Caco-2 (cell line): ENCODE measurements around the gene PLEKHG2. TPM values are rescaled to one million over a fixed set of nuclear protein-coding genes. Genes with fewer than 3 reads are reported as not detected.

Experiments
- BruUV-seq: library from RNA; stranded (reverse); fragments of 400-500 nt; replicated peaks from 2 replicates; lab custom pipeline; 2021; lab: Mats Ljungman, UMichigan
- CTCF ChIA-PET: fragments of 300-600 bp; sonication (Branson Sonifier 250); formaldehyde crosslinking; loops from one replicate; lab custom pipeline; 2022; ENCODE audit warnings: antibody characterized with exemption; lab: Charles Lee
- POLR2A ChIA-PET: fragments of 300-600 bp; sonication (Branson Sonifier 250); formaldehyde crosslinking; loops from one replicate; lab custom pipeline; 2022; ENCODE audit warnings: antibody characterized with exemption; lab: Charles Lee
- DNase-seq, 2 experiments: peaks; one replicate each; pipeline versions ENCODE4 v3.0.0 to v3.0.0-alpha.2; 2020 to 2022
- H3K27me3 ChIP-seq: replicated peaks from 2 replicates; pipeline ENCODE4 v1.6.0; 2011; ENCODE audit warnings: low read length; ENCODE audit not compliant: control insufficient read depth, insufficient read depth
- H3K36me3 ChIP-seq: 2 replicates; pipeline ENCODE4 v1.5.1; 2011; ENCODE audit warnings: low read length; ENCODE audit not compliant: control insufficient read depth, insufficient read depth
- H3K4me1 ChIP-seq: fragments of 250-450 bp; sonication (Bioruptor Pico); 2 replicates; pipeline ENCODE4 v1.5.1; 2020; ENCODE audit warnings: mild to moderate bottlenecking
- H3K4me3 ChIP-seq: 2 replicates; pipeline ENCODE4 v1.5.1; 2011; ENCODE audit warnings: low read depth, mild to moderate bottlenecking, control low read depth, low read length
- H3K9me3 ChIP-seq: fragments of 250-450 bp; sonication (Bioruptor Pico); 2 replicates; pipeline ENCODE4 v1.5.1; 2020; ENCODE audit warnings: mild to moderate bottlenecking, moderate library complexity
- H3K27ac Mint-ChIP-seq: one replicate; pipeline ENCODE4 v1.8.0; 2022; ENCODE audit warnings: mixed read lengths; ENCODE audit not compliant: unreplicated experiment
- H3K27me3 Mint-ChIP-seq: one replicate; pipeline ENCODE4 v1.8.0; 2022; ENCODE audit warnings: mixed read lengths; ENCODE audit not compliant: insufficient read depth, unreplicated experiment
- H3K36me3 Mint-ChIP-seq: one replicate; pipeline ENCODE4 v1.8.0; 2022; ENCODE audit warnings: mild to moderate bottlenecking, mixed read lengths; ENCODE audit not compliant: insufficient read depth, unreplicated experiment
- H3K4me1 Mint-ChIP-seq: one replicate; pipeline ENCODE4 v1.8.0; 2022; ENCODE audit warnings: low read depth, mixed read lengths; ENCODE audit not compliant: unreplicated experiment
- H3K4me3 Mint-ChIP-seq: one replicate; pipeline ENCODE4 v1.8.0; 2022; ENCODE audit warnings: mild to moderate bottlenecking, moderate library complexity, mixed read lengths; ENCODE audit not compliant: unreplicated experiment
- H3K9me3 Mint-ChIP-seq: one replicate; pipeline ENCODE4 v1.8.0; 2022; ENCODE audit warnings: mixed read lengths; ENCODE audit not compliant: unreplicated experiment
- CTCF ChIP-seq, 2 experiments: fragments of 200-600 bp in 1 of 2; IDR thresholded peaks; 1 replicate in 1 of 2; 2 replicates in 1 of 2; pipeline versions ENCODE4 v1.5.1 to v1.8.0; 2011 to 2022; ENCODE audit warnings: antibody characterized with exemption in 1 of 2, control low read depth in 1 of 2, inconsistent platforms in 1 of 2, low read depth in 1 of 2, low read length in 1 of 2, mild to moderate bottlenecking in 1 of 2, moderate library complexity in 1 of 2; ENCODE audit not compliant: insufficient read depth in 1 of 2, severe bottlenecking in 1 of 2, unreplicated experiment in 1 of 2
- intact Hi-C: fragments of 100-400 bp; cut with micrococcal nuclease; formaldehyde crosslinking; loops from one replicate; pipeline ENCODE4 v1.10.0; 2022; ENCODE audit not compliant: unreplicated experiment
- total RNA-seq: library from RNA; stranded (reverse); gene quantifications from 2 replicates; pipeline ENCODE4 v1.2.3, GENCODE V29; 2022

PLEKHG2 gene
- total RNA-seq, 1 experiment from 2014 or later = 49.8 TPM

GRCh38 chr19:39407660-39408391 is 4.6 kb upstream of the PLEKHG2 start:
- H3K4me3 Mint-ChIP-seq = peak overlapping the region; percentile 77
- H3K9me3 Mint-ChIP-seq = no peaks in the 10 kb centered on the region
- DNase-seq = peak in 1 of 2 experiments; percentile 47
- BruUV-seq = no TSS peak
- POLR2A ChIA-PET = interaction anchor here (0.8 to 4.1 kb wide), 3 partner anchors 10 to 65 kb away, joined by 3 to 27 read pairs (median 3); partner anchors contain the start of genes MED29, PAF1 and SAMD4B
- Histone ChIP-seq H3K4me1 (peaks cover 29% of the 10 kb centered on the region), H3K27me3 (no peaks in the 10 kb centered on the region), H3K4me3 (peak overlapping the region; percentile 94), H3K36me3 (peaks cover 4% of the 10 kb centered on the region; the same call in 1 of the 2 replicates), H3K9me3 (no peaks in the 10 kb centered on the region)
- intact Hi-C loops = no loop called here
- no peak for TF ChIP-seq CTCF (IDR thresholded peaks at IDR 0.05; ENCODE audit: insufficient read depth in 1 of 2, low read depth in 1 of 2, low read length in 1 of 2, severe bottlenecking in 1 of 2, unreplicated experiment in 1 of 2)
- peak overlapping the region; percentile 90 for H3K27ac Mint-ChIP-seq
- CTCF ChIA-PET = interaction anchor here (4.1 kb wide), 1 partner anchor 10 kb away, joined by 17 read pairs; no protein-coding TSS in a partner anchor
- H3K27me3 Mint-ChIP-seq = peaks cover 3% of the 10 kb centered on the region
- H3K4me1 Mint-ChIP-seq = peaks cover 38% of the 10 kb centered on the region
- H3K36me3 Mint-ChIP-seq = peaks cover 82% of the 10 kb centered on the region

- DNase-seq = no peak
- peaks cover 74% of the 10 kb centered on the region for H3K36me3 Mint-ChIP-seq
- ChIA-PET CTCF (interaction anchor here (0.6 to 4.1 kb wide), 3 partner anchors 11 to 114 kb away, joined by 6 to 17 read pairs (median 7); partner anchors contain the start of gene MED29), POLR2A (interaction anchor here (0.6 to 4.1 kb wide), 6 partner anchors 7 to 439 kb away, joined by 3 to 27 read pairs (median 4); partner anchors contain the start of genes MED29, PAF1 and RPS16)
- H3K4me1 Mint-ChIP-seq = peaks cover 38% of the 10 kb centered on the region
- H3K27ac Mint-ChIP-seq = peak overlapping the region; percentile 90
- no peak for TF ChIP-seq CTCF (IDR thresholded peaks at IDR 0.05; ENCODE audit: insufficient read depth in 1 of 2, low read depth in 1 of 2, low read length in 1 of 2, severe bottlenecking in 1 of 2, unreplicated experiment in 1 of 2)
- peak overlapping the region; percentile 94 for H3K4me3 ChIP-seq
- no peaks in the 10 kb centered on the region for H3K27me3 ChIP-seq
- H3K27me3 Mint-ChIP-seq = peaks cover 3% of the 10 kb centered on the region
- H3K36me3 ChIP-seq = peaks cover 4% of the 10 kb centered on the region; the same call in 1 of the 2 replicates
- H3K4me1 ChIP-seq = peaks cover 29% of the 10 kb centered on the region
- H3K4me3 Mint-ChIP-seq = peak overlapping the region; percentile 77
- no peaks in the 10 kb centered on the region for H3K9me3 Mint-ChIP-seq
- no peaks in the 10 kb centered on the region for H3K9me3 ChIP-seq
- intact Hi-C loops = no loop called here
- BruUV-seq = TSS peak; percentile 78
Measured at GRCh38 chr19:39408392-39409207, 3.9 kb upstream of the PLEKHG2 start.
